Neural progenitor cell (in vitro differentiated cells): ENCODE measurements around the gene IL31RA. TPM values are rescaled to one million over a fixed set of nuclear protein-coding genes. Genes with fewer than 3 reads are reported as not detected.

Experiments used
- DNase-seq: peaks from one replicate; pipeline ENCODE4 v3.0.0-alpha.2; 2016; ENCODE audit warnings: low spot score
- H2AFZ ChIP-seq: fragments of 200-600 bp; sonication (generic); replicated peaks from 2 replicates; pipeline ENCODE4 v1.6.1; 2016; ENCODE audit warnings: antibody characterized with exemption
- H3F3A ChIP-seq: fragments of 200-600 bp; sonication (generic); 2 replicates; pipeline ENCODE4 v1.6.1; 2016; ENCODE audit warnings: antibody characterized with exemption, low read depth
- H3K27ac ChIP-seq: fragments of 200-600 bp; sonication (generic); 2 replicates; pipeline ENCODE4 v1.5.1; 2016; ENCODE audit warnings: mild to moderate bottlenecking
- H3K27me3 ChIP-seq: fragments of 200-600 bp; sonication (generic); 2 replicates; pipeline ENCODE4 v1.6.1; 2016; ENCODE audit warnings: mild to moderate bottlenecking, moderate library complexity
- H3K36me3 ChIP-seq: fragments of 200-600 bp; sonication (generic); 2 replicates; pipeline ENCODE4 v1.5.1; 2016
- H3K4me1 ChIP-seq: fragments of 200-600 bp; sonication (generic); 2 replicates; pipeline ENCODE4 v1.6.1; 2016; ENCODE audit warnings: mixed run types
- H3K4me2 ChIP-seq: fragments of 200-600 bp; sonication (generic); 2 replicates; pipeline ENCODE4 v1.6.1; 2016
- H3K4me3 ChIP-seq: fragments of 200-600 bp; sonication (generic); 2 replicates; pipeline ENCODE4 v1.5.1; 2016
- H3K79me2 ChIP-seq: fragments of 200-600 bp; sonication (generic); 2 replicates; pipeline ENCODE4 v1.6.1; 2016; ENCODE audit warnings: low read depth
- H3K9ac ChIP-seq: fragments of 200-600 bp; sonication (generic); 2 replicates; pipeline ENCODE4 v1.6.1; 2016
- H3K9me3 ChIP-seq: fragments of 200-600 bp; sonication (generic); 2 replicates; pipeline ENCODE4 v1.5.1; 2016; ENCODE audit warnings: low read depth
- H4K20me1 ChIP-seq: fragments of 200-600 bp; sonication (generic); 2 replicates; pipeline ENCODE4 v1.6.1; 2016; ENCODE audit warnings: low read depth
- H3K27ac Mint-ChIP-seq: 3 replicates; pipeline ENCODE4 v1.8.0; 2021; ENCODE audit warnings: mixed read lengths
- H3K27me3 Mint-ChIP-seq: 2 replicates; pipeline ENCODE4 v1.8.0; 2022; ENCODE audit warnings: low read depth, mild to moderate bottlenecking, inconsistent platforms, moderate library complexity, mixed read lengths; ENCODE audit not compliant: insufficient read depth
- H3K36me3 Mint-ChIP-seq: 3 replicates; pipeline ENCODE4 v1.8.0; 2021; ENCODE audit warnings: mixed read lengths
- H3K4me1 Mint-ChIP-seq: 3 replicates; pipeline ENCODE4 v1.8.0; 2021; ENCODE audit warnings: mixed read lengths
- H3K4me3 Mint-ChIP-seq: 3 replicates; pipeline ENCODE4 v1.8.0; 2021; ENCODE audit warnings: mild to moderate bottlenecking, moderate library complexity, mixed read lengths
- H3K9me3 Mint-ChIP-seq: 3 replicates; pipeline ENCODE4 v1.8.0; 2020; ENCODE audit warnings: mixed read lengths
- CTCF ChIP-seq: fragments of 200-600 bp; sonication (generic); IDR thresholded peaks from 2 replicates; pipeline ENCODE4 v1.5.1; 2017; ENCODE audit warnings: antibody characterized with exemption, mild to moderate bottlenecking
- EZH2 ChIP-seq: fragments of 200-600 bp; sonication (generic); IDR thresholded peaks from 2 replicates; pipeline ENCODE4 v1.6.1; 2017; ENCODE audit warnings: antibody characterized with exemption, mild to moderate bottlenecking, moderate library complexity
- EZH2phosphoT487 ChIP-seq: fragments of 200-600 bp; sonication (generic); IDR thresholded peaks from 2 replicates; pipeline ENCODE4 v1.6.1; 2017; ENCODE audit warnings: antibody characterized with exemption
- total RNA-seq: library from RNA; depleted of rRNA; stranded (reverse); fragments of >200 nt; gene quantifications from 2 replicates; pipeline ENCODE4 v1.2.3, GENCODE V29; 2015; ENCODE audit warnings: low replicate concordance

Gene IL31RA
- total RNA-seq, 1 donor from 2014 or later = not detected

- no peaks in the 10 kb centered on the region for H3K4me1 ChIP-seq
- H3F3A ChIP-seq = no peaks in the 10 kb centered on the region
- no peak overlapping the region for H3K27ac Mint-ChIP-seq
- no peaks in the 10 kb centered on the region for H4K20me1 ChIP-seq
- H3K9me3 ChIP-seq = no peaks in the 10 kb centered on the region
- no peak overlapping the region for H3K9ac ChIP-seq
- H3K27me3 ChIP-seq = no peaks in the 10 kb centered on the region
- H3K27ac ChIP-seq = no peak overlapping the region
- H2AFZ ChIP-seq = no peak overlapping the region
- H3K27me3 Mint-ChIP-seq = no peaks in the 10 kb centered on the region
- H3K79me2 ChIP-seq = no peaks in the 10 kb centered on the region
- H3K36me3 ChIP-seq = no peaks in the 10 kb centered on the region
- TF ChIP-seq CTCF (no peak), EZH2phosphoT487 (no peak), EZH2 (no peak)
- no peaks in the 10 kb centered on the region for H3K36me3 Mint-ChIP-seq
- peaks cover 4% of the 10 kb centered on the region for H3K4me1 Mint-ChIP-seq
- DNase-seq = no peak
- H3K4me3 Mint-ChIP-seq = no peak overlapping the region
- no peak overlapping the region for H3K4me2 ChIP-seq
- peaks cover 4% of the 10 kb centered on the region for H3K9me3 Mint-ChIP-seq
- no peak overlapping the region for H3K4me3 ChIP-seq
Observed at GRCh38 chr5:55848783-55849182, 2.4 kb upstream of the IL31RA start.

GRCh38 chr5:55851675-55851979 is 470 bp downstream of the IL31RA start:
- H3K9me3 Mint-ChIP-seq = no peaks in the 10 kb centered on the region
- no peak overlapping the region for H3K4me3 Mint-ChIP-seq
- Histone ChIP-seq H4K20me1 (no peaks in the 10 kb centered on the region), H3K36me3 (no peaks in the 10 kb centered on the region), H3K4me3 (no peak overlapping the region), H3K27ac (no peak overlapping the region), H3K9ac (no peak overlapping the region), H3K79me2 (no peaks in the 10 kb centered on the region), H2AFZ (no peak overlapping the region), H3K4me2 (no peak overlapping the region), H3F3A (no peaks in the 10 kb centered on the region), H3K9me3 (no peaks in the 10 kb centered on the region), H3K4me1 (no peaks in the 10 kb centered on the region), H3K27me3 (no peaks in the 10 kb centered on the region)
- TF ChIP-seq EZH2 (no peak), EZH2phosphoT487 (no peak), CTCF (no peak)
- DNase-seq = no peak
- H3K27ac Mint-ChIP-seq = no peak overlapping the region
- H3K27me3 Mint-ChIP-seq = no peaks in the 10 kb centered on the region
- no peaks in the 10 kb centered on the region for H3K36me3 Mint-ChIP-seq
- H3K4me1 Mint-ChIP-seq = peaks cover 4% of the 10 kb centered on the region

DNA sequence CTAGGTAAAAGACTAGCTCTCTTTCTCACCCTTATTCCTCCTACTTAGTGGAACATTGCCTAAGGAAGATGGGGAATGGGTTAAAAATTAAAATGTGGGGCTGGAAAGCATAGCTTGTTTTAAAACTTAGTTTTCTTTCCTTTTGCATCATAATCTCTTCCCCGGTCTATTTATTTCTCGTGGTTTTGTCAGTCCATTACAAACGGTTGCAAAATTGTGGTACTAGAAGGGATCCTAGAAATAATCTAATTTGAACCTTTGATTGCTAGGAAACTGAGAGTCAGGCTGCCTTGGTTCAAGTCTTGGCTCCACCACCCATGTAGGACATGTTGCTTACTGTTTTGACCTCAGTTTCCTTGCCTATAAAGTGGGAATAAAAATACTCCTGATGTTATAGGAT is 1.3 kb downstream of the IL31RA start:
- H3K4me3 Mint-ChIP-seq = no peak overlapping the region
- peaks cover 4% of the 10 kb centered on the region for H3K4me1 Mint-ChIP-seq
- H3K9me3 Mint-ChIP-seq = no peaks in the 10 kb centered on the region
- no peaks in the 10 kb centered on the region for H3K36me3 ChIP-seq
- H3K4me2 ChIP-seq = no peak overlapping the region
- no peaks in the 10 kb centered on the region for H3K27me3 Mint-ChIP-seq
- H3K27me3 ChIP-seq = no peaks in the 10 kb centered on the region
- no peak overlapping the region for H3K27ac Mint-ChIP-seq
- no peaks in the 10 kb centered on the region for H3F3A ChIP-seq
- H3K36me3 Mint-ChIP-seq = no peaks in the 10 kb centered on the region
- H2AFZ ChIP-seq = no peak overlapping the region
- no peak overlapping the region for H3K27ac ChIP-seq
- TF ChIP-seq CTCF = no peak
- TF ChIP-seq EZH2 = no peak
- TF ChIP-seq EZH2phosphoT487 = no peak
- H3K79me2 ChIP-seq = no peaks in the 10 kb centered on the region
- no peaks in the 10 kb centered on the region for H4K20me1 ChIP-seq
- H3K4me3 ChIP-seq = no peak overlapping the region
- no peak for DNase-seq
- H3K9me3 ChIP-seq = no peaks in the 10 kb centered on the region
- H3K9ac ChIP-seq = no peak overlapping the region
- H3K4me1 ChIP-seq = no peaks in the 10 kb centered on the region
